Activated CD8-positive, alpha-beta memory T cell treated with anti-CD3 and anti-CD28 coated beads for 4 hours (primary cell): ENCODE measurements around the gene OGFOD2.

Experiments used
- DNase-seq, 2 donors: peaks; one replicate each; pipeline ENCODE4 v3.0.0-alpha.2; 2020; ENCODE audit warnings: low read depth in 2 of 2

OGFOD2 gene

GRCh38 chr12:122988612-122989212, 13.7 kb downstream of the OGFOD2 start:
- DNase-seq, result no peak

- DNase-seq, result no peak
Measured at GRCh38 chr12:122989225-122989839, 14.3 kb downstream of the OGFOD2 start.

GRCh38 chr12:122989874-122990419, 14.9 kb downstream of the OGFOD2 start:
- no peak for DNase-seq

GRCh38 chr12:122990561-122990960, 15.5 kb downstream of the OGFOD2 start:
- DNase-seq, result no peak

GRCh38 chr12:122990961-122991622, 16.0 kb downstream of the OGFOD2 start:
- no peak for DNase-seq

GRCh38 chr12:122991623-122992275, 16.7 kb downstream of the OGFOD2 start:
- DNase-seq, result no peak

GRCh38 chr12:122992386-122992785, 17.3 kb downstream of the OGFOD2 start:
- no peak for DNase-seq

- DNase-seq, result no peak
Measured at GRCh38 chr12:122994140-122994675, 19.2 kb downstream of the OGFOD2 start.

GRCh38 chr12:122994781-122995502, 19.9 kb downstream of the OGFOD2 start:
- DNase-seq, result no peak

- DNase-seq, result no peak
Measured at GRCh38 chr12:122995503-122996187, 20.6 kb downstream of the OGFOD2 start.

- DNase-seq, result no peak
Measured at GRCh38 chr12:122996188-122996601, 21.2 kb downstream of the OGFOD2 start.

- no peak for DNase-seq
Measured at GRCh38 chr12:122996621-122997342, 21.7 kb downstream of the OGFOD2 start.

- DNase-seq, result no peak
Measured at GRCh38 chr12:122997343-122998250, 22.6 kb downstream of the OGFOD2 start.

GRCh38 chr12:122998316-122998715, 23.3 kb downstream of the OGFOD2 start:
- no peak for DNase-seq

- DNase-seq, result no peak
Measured at GRCh38 chr12:122999196-122999946, 24.3 kb downstream of the OGFOD2 start.

GRCh38 chr12:122999986-123000420, 25.0 kb downstream of the OGFOD2 start:
- DNase-seq, result no peak

GRCh38 chr12:123000578-123000977, 25.5 kb downstream of the OGFOD2 start:
- no peak for DNase-seq

- no peak for DNase-seq
Measured at GRCh38 chr12:123001464-123001863, 26.4 kb downstream of the OGFOD2 start.
